Measurements from ENCODE around the gene HOXC9.

HOXC9 gene

GRCh38 chr12:53976172-53976822 is 23.7 kb upstream of the HOXC9 start:
- FAIRE-seq, result no peak

- FAIRE-seq, result no peak
These were observed 23.0 kb upstream of the HOXC9 start for GRCh38 chr12:53976823-53977595.

- no peak for FAIRE-seq
These were observed 22.1 kb upstream of the HOXC9 start for GRCh38 chr12:53977596-53978445.

GRCh38 chr12:53978477-53979356 is 21.2 kb upstream of the HOXC9 start:
- no peak for FAIRE-seq

- FAIRE-seq, result no peak
These were observed 19.7 kb upstream of the HOXC9 start for GRCh38 chr12:53980104-53980801.

GRCh38 chr12:53980802-53981496 is 19.0 kb upstream of the HOXC9 start:
- no peak for FAIRE-seq

GRCh38 chr12:53981634-53982565 is 18.1 kb upstream of the HOXC9 start:
- no peak for FAIRE-seq

- no peak for FAIRE-seq
These were observed 17.1 kb upstream of the HOXC9 start for GRCh38 chr12:53982648-53983567.

GRCh38 chr12:53983568-53983949 is 16.4 kb upstream of the HOXC9 start:
- FAIRE-seq, result no peak

GRCh38 chr12:53983950-53984572 is 15.9 kb upstream of the HOXC9 start:
- FAIRE-seq, result no peak

- FAIRE-seq, result peak; percentile 68
These were observed 14.9 kb upstream of the HOXC9 start, which contains the start of gene HOXC10 for GRCh38 chr12:53984901-53985691. TSS of gene HOXC10 (plus strand) at chr12:53985146. CDS start at chr12:53985260, 114 bp downstream.

- FAIRE-seq, result no peak
These were observed 14.3 kb upstream of the HOXC9 start for GRCh38 chr12:53985692-53985993.

GRCh38 chr12:53985994-53986685 is 13.8 kb upstream of the HOXC9 start:
- no peak for FAIRE-seq

- FAIRE-seq, result no peak
These were observed 13.1 kb upstream of the HOXC9 start for GRCh38 chr12:53986686-53987483.

- no peak for FAIRE-seq
These were observed 12.2 kb upstream of the HOXC9 start for GRCh38 chr12:53987787-53988230.

Measured in TTC549 (cell line).